ENCODE results near the gene RSKR. TPM values are rescaled to one million over a fixed set of nuclear protein-coding genes. Genes with fewer than 3 reads are reported as not detected.

RSKR gene
- total and polyA plus RNA-seq, 2 donors from 2014 or later, result 4.1 to 10.2 TPM

GRCh38 chr17:28580959-28581358 is 33.0 kb downstream of the RSKR start:
- Histone ChIP-seq H3K4me1 (ENCODE audit: control insufficient read depth in 2 of 3, insufficient read depth in 2 of 3, low read depth in 1 of 3, low read length in 3 of 3) (peaks cover 0 to 3% (median 0%) of the 10 kb centered on the region in 3 donors), H3K4me3 (ENCODE audit: low read length in 3 of 3) (no peak overlapping the region), H3K36me3 (ENCODE audit: control insufficient read depth in 2 of 3, insufficient read depth in 3 of 3, low read length in 3 of 3) (peaks cover 8 to 49% (median 32%) of the 10 kb centered on the region in 3 donors), H3K27ac (ENCODE audit: low read depth in 2 of 2, low read length in 2 of 2) (no peak overlapping the region), H3K9me3 (ENCODE audit: control insufficient read depth in 2 of 3, insufficient read depth in 1 of 3, low read length in 3 of 3) (no peaks in the 10 kb centered on the region), H3K9ac (ENCODE audit: low read length in 3 of 3) (no peak overlapping the region), H3K27me3 (ENCODE audit: control insufficient read depth, insufficient read depth, low read length) (no peaks in the 10 kb centered on the region)
- FAIRE-seq (no peak), DNase-seq (no peak)
- TF ChIP-seq, protein P1, sequence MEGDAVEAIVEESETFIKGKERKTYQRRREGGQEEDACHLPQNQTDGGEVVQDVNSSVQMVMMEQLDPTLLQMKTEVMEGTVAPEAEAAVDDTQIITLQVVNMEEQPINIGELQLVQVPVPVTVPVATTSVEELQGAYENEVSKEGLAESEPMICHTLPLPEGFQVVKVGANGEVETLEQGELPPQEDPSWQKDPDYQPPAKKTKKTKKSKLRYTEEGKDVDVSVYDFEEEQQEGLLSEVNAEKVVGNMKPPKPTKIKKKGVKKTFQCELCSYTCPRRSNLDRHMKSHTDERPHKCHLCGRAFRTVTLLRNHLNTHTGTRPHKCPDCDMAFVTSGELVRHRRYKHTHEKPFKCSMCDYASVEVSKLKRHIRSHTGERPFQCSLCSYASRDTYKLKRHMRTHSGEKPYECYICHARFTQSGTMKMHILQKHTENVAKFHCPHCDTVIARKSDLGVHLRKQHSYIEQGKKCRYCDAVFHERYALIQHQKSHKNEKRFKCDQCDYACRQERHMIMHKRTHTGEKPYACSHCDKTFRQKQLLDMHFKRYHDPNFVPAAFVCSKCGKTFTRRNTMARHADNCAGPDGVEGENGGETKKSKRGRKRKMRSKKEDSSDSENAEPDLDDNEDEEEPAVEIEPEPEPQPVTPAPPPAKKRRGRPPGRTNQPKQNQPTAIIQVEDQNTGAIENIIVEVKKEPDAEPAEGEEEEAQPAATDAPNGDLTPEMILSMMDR (IDR thresholded peaks at IDR 0.05; ENCODE audit: borderline replicate concordance, extremely low read depth, insufficient read depth), result no peak
- intact Hi-C loops (cut with DNase I), result no loop called here

GRCh38 chr17:28579526-28579925 is 34.5 kb downstream of the RSKR start:
- TF ChIP-seq, protein P1 (IDR thresholded peaks at IDR 0.05; ENCODE audit: borderline replicate concordance, extremely low read depth, insufficient read depth), result no peak
- Histone ChIP-seq H3K27me3 (ENCODE audit: control insufficient read depth, insufficient read depth, low read length) (no peaks in the 10 kb centered on the region), H3K9ac (ENCODE audit: low read length in 3 of 3) (no peak overlapping the region), H3K4me1 (ENCODE audit: control insufficient read depth in 2 of 3, insufficient read depth in 2 of 3, low read depth in 1 of 3, low read length in 3 of 3) (peaks cover 0 to 3% (median 0%) of the 10 kb centered on the region in 3 donors), H3K4me3 (ENCODE audit: low read length in 3 of 3) (no peak overlapping the region), H3K9me3 (ENCODE audit: control insufficient read depth in 2 of 3, insufficient read depth in 1 of 3, low read length in 3 of 3) (no peaks in the 10 kb centered on the region), H3K27ac (ENCODE audit: low read depth in 2 of 2, low read length in 2 of 2) (no peak overlapping the region), H3K36me3 (ENCODE audit: control insufficient read depth in 2 of 3, insufficient read depth in 3 of 3, low read length in 3 of 3) (peaks cover 8 to 35% (median 23%) of the 10 kb centered on the region in 3 donors)
- DNase-seq (no peak), FAIRE-seq (no peak)
- intact Hi-C loops (cut with DNase I), result no loop called here

- no peak overlapping the region for H3K4me3 ChIP-seq (ENCODE audit: low read length in 3 of 3)
- H3K9ac ChIP-seq (ENCODE audit: low read length in 3 of 3), result no peak overlapping the region
- intact Hi-C loops (cut with DNase I), result no loop called here
- no peak for FAIRE-seq
- no peak overlapping the region for H3K27ac ChIP-seq (ENCODE audit: low read depth in 2 of 2, low read length in 2 of 2)
- TF ChIP-seq, protein P1 (IDR thresholded peaks at IDR 0.05; ENCODE audit: borderline replicate concordance, extremely low read depth, insufficient read depth), result no peak
- H3K9me3 ChIP-seq (ENCODE audit: control insufficient read depth in 2 of 3, insufficient read depth in 1 of 3, low read length in 3 of 3), result no peaks in the 10 kb centered on the region
- H3K4me1 ChIP-seq (ENCODE audit: control insufficient read depth in 2 of 3, insufficient read depth in 2 of 3, low read depth in 1 of 3, low read length in 3 of 3), result peaks cover 0 to 3% (median 0%) of the 10 kb centered on the region in 3 donors
- H3K36me3 ChIP-seq (ENCODE audit: control insufficient read depth in 2 of 3, insufficient read depth in 3 of 3, low read length in 3 of 3), result peaks cover 6 to 25% (median 16%) of the 10 kb centered on the region in 3 donors
- no peak for DNase-seq
- no peaks in the 10 kb centered on the region for H3K27me3 ChIP-seq (ENCODE audit: control insufficient read depth, insufficient read depth, low read length)
These were observed 35.5 kb downstream of the RSKR start for GRCh38 chr17:28578246-28579195.
